NCI-H748 (cell line): ENCODE measurements around the gene GATA1.

Source experiments
- DNase-seq: peaks from one replicate; lab custom pipeline; 2025; ENCODE audit not compliant: unreplicated experiment; lab: John Stamatoyannopoulos, UW

GATA1 gene

GRCh38 chrX:48786341-48786800, at the start of gene GATA1:
GATA1 (plus strand) TSS chrX:48786590; CDS start chrX:48791110, 4,520 bp downstream.
- no peak for DNase-seq

DNA sequence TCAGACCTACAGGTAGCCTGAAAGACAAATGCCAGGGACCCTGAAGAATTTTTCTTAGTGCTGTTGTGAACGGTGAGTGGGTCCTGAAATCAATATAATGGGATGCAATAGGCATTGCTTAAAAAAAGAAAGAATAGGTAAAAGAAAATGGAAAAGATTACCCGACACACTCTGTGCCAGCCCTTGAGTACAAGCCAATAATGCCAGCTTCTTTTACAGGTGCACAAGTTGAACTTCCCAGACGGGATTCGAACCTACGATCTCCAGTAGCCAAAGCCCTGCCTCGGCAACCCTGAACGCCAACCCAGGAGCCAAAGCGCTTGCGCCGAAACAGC, 49.5 kb upstream of the GATA1 start:
- no peak for DNase-seq

DNA sequence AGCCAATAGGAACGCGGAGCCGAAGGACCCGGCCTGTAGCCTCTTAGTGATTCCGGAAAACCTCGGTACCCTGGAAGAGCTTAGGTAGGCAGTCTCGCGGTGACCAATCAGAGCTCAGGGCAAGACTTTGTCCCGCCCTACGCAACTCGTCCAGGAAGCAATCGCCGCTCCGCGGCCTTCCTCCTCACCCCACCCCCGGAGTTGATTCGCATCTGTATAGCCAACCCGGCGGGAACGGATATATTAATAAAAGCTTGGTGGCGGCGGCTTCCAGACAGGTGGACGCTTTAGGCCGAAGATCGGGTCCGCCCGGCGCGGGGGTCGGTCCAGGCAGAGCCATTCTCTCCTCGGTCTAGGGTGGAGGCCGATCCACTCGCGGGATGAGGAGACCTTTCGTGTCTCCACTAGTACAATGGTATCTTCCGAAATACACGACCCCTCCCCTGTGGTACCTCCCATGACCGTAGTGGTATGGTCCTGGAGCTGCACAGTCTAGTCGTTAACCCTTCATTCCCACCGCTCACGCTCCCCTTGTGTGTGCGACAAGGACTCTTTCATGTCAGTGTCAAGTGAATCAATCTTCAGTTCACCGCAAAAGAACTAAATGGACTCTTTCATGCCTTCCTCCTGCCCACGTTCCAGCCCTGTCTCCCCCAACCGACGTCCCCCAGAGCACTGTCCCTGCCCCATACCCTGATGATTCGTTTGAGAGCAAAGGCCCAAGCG, 49.0 kb upstream of the GATA1 start:
- peak; percentile 98 for DNase-seq

DNA sequence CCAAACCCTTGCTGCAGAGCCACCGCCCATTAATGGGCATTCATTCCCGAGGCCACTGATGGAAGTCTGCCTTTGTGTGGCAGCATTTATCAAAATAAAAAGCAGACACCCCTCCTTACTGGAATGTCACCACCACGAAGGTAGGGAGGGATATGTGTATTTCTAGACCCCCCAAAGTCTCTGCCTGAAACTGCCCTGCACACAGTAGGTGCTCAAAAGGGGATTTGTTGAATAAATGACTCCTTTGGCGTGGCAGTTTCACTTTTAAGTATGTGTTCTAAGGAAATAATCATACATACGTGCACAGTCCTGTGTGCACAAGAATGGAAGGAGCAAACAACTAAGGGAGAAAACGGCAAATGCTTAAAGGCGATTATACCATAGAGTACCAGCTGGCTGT, 48.5 kb upstream of the GATA1 start:
- peak; percentile 58 for DNase-seq

- no peak for DNase-seq
These were observed 44.6 kb upstream of the GATA1 start for GRCh38 chrX:48741834-48742233.

DNA sequence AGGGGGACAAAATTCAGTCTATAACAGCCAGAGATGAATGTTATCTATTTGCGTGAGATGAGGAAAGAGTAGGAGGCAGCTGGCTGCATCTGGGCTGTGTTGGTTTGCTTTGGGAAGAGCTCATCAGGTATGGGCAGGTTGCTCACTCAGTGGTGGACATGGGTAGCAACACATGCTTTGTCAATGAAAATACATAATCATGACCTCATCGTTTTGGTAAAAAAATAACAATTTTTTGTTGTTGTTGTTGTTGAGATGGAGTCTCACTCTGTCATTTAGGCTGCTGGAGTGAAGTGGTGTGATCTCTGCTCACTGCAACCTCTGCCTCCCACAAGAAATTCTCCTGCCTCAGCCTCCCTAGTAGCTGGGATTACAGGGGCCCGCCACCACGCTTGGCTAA, 41.2 kb upstream of the GATA1 start:
- no peak for DNase-seq

DNA sequence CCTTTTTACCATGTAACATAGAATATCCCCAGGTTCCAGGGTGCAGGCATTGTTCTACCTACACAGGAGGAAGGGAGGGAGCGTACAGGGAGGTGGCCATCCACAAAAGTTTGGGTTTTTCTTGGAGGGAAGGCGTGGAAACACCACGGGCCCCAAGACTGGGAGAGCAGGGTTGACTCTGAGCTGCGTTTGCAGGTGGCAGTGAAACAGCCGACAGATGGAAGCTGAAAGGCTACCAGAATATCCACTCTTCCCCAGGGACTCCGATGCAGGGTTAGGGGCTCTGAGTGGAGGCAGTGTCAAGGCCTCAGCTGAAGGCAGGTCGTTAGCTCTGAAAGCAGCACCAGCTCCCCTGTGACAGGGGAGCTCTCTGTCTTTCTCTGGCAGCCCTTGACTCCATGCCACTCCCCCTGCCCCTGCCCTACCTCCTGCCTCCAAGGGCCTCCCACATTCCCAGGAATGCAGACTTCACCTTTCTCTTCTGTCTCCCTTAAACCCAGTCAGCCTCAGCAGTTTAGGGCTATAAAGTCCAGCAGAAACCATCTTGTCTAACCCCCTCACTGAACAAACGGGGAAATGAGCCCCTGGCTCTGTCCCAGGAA, 38.9 kb upstream of the GATA1 start:
- DNase-seq: no peak

- DNase-seq: no peak
These were observed 37.2 kb upstream of the GATA1 start for GRCh38 chrX:48749182-48749581.

DNA sequence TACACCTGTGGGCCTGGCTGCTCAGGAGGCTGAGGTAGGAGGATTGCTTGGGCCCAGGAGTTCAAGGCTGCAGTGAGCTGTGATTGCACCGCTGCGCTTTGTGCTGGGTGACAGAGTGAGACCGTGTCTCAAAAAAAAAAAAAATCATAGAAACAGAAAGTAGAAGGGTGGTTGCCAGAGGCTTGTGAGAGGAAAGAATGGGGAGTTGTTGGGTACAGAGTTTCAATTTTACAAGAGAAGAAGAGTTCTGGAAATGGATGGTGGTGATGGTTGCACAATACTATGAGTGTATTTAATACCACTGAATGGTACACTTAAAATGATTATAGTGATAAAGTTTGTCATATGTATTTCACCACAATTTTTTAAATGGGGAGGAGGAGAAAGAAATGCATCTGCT, 35.0 kb upstream of the GATA1 start:
- no peak for DNase-seq

GRCh38 chrX:48752498-48752897, 33.9 kb upstream of the GATA1 start:
- DNase-seq: no peak

- no peak for DNase-seq
These were observed 32.6 kb upstream of the GATA1 start for GRCh38 chrX:48753708-48754228.

DNA sequence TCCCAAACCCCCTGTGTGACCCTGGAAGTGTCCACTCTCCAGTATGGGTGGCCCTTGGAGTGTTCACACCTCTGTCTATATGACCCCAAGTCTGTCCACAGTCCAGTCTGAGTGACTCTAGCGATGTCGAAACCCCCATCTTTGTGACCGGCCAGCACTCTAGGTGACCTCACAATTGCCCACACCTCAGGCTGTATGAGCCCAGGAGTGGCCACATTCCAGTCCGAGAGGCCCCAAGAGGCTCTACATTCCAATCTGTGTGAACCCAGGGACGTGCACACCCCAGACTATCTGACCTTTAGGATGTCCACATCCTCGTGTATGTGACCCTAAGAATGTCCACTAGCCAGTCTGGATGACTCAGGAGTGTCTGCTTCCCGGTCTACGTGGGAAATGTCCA, 32.2 kb upstream of the GATA1 start:
- DNase-seq: no peak

- DNase-seq: peak; percentile 77
These were observed 24.5 kb upstream of the GATA1 start, which contains the start of gene GLOD5 for GRCh38 chrX:48761674-48762471. GLOD5 (plus strand) TSS chrX:48761747; CDS start chrX:48761791, 44 bp downstream.

DNA sequence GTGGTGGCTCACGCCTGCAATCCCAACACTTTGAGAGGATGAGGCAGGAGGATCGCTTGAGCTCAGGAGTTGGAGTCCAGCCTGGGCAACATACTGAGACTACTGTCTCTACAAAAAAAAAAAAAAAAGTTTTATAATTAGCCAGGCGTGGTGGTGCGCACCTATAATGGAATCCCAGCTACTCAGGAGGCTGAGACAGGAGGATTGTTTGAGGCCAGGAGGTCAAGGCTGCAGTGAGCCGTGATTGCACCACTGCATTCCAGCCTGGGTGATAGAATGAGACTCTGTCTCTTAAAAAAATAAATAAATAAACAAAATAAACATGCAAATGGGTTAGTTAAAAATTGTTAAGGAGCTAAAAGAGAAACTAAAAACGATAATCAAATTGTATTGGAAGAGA, 17.2 kb upstream of the GATA1 start:
- DNase-seq: no peak

GRCh38 chrX:48770296-48770695, 16.1 kb upstream of the GATA1 start:
- no peak for DNase-seq

GRCh38 chrX:48772602-48773001, 13.8 kb upstream of the GATA1 start:
- no peak for DNase-seq

GRCh38 chrX:48776818-48777439, 9.5 kb upstream of the GATA1 start:
- DNase-seq: no peak

DNA sequence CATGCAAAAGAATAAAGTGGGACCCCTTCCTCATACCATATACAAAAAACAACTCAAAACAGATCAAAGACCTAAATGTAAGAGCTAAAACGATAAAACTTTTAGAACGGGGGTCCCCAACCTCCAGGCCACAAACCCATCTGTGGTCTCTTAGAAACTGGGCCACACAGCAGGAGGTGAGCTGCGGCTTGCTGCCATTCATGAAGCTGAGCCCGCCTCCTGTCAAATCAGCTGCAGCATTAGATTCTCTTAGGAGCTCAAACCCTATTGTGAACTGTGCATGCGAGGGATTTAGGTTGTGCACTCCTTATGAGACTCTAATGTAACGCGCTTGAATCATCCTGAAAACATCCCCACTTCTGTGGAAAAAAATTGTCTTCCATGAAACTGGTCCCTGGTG, 7.0 kb upstream of the GATA1 start:
- DNase-seq: no peak

DNA sequence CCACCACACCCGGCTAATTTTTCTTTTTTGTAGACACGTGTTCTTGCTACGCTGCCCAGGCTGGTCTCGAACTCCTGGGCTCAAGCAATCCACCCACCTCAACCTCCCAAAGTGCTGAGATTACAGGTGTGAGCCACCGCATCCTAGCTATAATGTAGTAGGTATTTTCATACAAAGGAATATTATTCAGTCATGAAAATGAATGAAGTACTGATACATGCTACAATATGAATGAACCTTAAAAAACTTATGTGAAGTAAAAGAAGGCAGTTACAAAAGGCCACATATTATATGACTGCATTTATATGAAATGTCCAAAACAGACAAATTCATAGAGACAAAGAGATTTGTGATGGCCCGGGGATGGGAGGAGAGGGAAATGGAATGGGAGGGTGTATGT, 4.7 kb upstream of the GATA1 start:
- DNase-seq: no peak

GRCh38 chrX:48782216-48782615, 4.2 kb upstream of the GATA1 start:
- DNase-seq: no peak

GRCh38 chrX:48782795-48783194, 3.6 kb upstream of the GATA1 start:
- DNase-seq: no peak
